GM21381 (cell line): ENCODE data around the gene BAG2.

Experiments used
- ATAC-seq: cut with Tn5 transposase; IDR thresholded peaks from one replicate; pipeline ENCODE4 v1.9.1; 2021; ENCODE audit warnings: mild to moderate bottlenecking, moderate library complexity; ENCODE audit not compliant: unreplicated experiment

The BAG2 gene

DNA sequence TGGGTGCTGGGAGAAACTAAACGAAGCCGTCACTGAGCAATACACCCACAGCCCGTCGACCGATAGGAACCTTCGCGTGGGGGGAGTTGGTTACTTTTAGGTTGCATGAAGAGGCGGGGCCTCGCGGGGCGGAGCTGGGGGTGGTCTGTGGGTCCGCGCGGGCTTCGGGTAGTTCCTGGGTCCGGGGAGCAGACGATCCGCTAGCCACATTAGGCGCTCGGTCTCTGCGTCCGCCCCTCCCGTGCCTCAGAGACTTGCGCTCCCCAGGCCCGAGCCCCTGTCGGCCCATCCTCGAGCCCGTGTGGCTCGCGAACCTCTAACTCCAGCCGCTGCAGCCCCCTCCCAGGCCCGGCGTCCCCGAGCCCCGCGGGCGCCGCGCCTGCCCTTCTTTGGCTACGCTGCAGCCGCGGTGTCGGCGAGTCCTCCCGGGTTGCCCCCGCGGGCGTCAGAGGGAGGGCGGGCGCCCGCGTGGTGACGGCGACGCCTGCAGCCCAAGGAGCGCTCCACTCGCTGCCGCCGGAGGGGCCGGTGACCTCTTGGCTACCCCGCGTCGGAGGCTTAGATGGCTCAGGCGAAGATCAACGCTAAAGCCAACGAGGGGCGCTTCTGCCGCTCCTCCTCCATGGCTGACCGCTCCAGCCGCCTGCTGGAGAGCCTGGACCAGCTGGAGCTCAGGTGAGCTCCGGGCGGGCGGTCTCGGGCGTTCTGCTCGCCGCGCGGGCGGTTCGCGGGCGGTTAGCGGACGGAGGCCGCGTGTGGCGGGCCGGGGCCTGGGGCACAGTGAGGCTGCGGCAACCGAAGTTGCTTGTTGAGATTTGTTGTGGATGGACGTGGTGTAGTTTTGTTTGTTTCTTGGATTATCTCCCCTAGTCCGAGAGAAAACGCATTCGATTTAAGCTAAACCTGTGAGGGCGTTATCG is at the start of gene BAG2:
BAG2 (plus strand) TSS at position 191 of the 920 bp plus-strand sequence; CDS start at position 563, 372 bp downstream.
- ATAC-seq, result peak; percentile 86

DNA sequence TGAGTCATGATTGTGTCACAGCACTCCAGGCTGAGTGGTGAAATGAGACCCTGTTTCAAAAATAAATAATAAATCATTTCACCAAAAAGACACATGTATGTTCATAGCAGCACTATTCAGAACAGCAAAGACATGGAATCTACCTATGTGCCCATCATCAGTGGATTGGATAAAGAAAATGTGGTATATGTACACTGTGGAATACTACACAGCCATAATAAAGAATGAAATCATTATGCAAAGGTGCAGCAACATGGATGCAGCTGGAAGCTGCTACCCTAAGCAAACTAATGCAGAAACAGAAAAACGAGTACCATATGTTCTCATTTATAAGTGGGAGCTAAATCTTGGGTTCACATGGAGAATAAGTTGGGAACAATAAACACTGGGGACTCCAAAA is 49.0 kb upstream of the BAG2 start:
- no peak for ATAC-seq

DNA sequence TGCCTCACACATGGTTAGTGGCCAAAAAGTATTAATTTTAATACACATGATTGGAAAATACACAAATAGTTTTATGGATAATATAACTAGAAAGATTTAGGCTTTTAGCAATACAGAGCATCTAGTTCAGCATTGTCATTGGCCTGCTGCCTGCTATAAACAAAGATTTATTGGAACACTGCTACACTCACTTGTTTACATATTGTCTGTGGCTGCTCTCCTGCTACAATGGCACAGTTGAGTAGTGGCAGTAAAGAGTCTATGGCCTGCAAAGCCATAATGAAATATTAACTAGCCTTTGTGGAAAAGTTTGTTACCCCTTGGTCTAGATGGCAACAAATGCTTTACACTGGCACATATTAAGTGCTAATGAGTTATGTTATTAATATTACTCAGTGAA is 44.4 kb upstream of the BAG2 start:
- ATAC-seq, result no peak

DNA sequence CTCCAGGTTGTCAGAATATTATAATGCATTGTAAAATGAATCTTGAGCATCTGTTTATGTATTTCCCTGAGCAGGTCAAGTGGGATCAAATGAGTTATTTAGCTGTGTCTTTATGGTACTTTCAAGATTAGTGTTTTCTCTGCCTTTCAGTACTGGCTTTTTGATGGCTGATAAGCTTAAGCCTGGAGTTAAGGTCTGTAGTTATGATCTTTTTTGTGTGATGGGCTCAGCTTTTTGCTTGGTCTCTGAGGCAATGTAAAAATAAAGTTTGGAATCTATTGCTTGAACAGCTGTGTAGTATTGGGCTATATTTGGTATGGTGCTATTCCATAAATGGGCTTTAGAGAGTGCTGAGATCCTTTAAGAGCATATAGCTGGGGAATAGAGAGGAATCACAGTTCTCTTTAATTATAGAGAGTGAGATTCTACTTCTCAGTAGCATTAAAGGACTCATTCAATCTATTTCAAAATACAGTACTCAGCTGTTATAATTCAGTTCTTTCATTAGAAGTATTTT is 41.4 kb upstream of the BAG2 start:
- no peak for ATAC-seq

DNA sequence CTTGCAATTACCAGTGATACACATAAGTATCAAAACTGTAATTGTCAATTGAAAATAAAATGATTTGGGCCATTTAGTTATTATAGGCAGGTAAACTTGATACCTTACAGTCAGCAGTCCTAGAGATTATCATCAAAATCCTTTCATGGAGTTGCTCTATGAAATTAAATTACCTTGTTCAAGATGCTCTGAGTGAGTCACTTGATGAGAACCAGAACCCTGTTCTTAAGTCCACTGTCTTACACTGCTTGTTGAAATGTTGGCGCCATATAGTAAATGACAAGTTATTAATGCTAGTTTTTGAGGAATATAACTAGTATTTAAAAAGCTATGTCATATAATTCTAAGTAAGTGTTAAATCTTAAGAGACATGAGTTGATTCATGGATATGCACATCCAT is 37.2 kb upstream of the BAG2 start:
- no peak for ATAC-seq

DNA sequence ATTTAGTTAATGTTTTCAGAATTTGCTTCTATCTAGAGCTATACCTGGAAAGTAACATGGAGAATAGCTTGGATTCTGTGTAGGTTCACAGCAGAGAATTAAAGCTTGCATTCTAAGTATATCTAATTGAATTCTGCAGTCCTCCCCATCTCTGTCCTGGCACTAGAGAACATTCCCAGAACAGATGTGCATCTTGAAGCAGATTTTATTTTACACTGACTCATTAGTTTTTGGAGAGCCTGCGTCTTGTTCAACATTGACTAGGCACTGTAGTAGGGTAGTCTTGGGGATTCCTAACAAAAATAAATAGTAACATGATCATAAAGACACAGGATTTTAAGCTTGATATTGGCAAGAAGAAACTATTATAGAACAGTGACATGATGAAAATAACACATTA is 36.2 kb upstream of the BAG2 start:
- no peak for ATAC-seq

DNA sequence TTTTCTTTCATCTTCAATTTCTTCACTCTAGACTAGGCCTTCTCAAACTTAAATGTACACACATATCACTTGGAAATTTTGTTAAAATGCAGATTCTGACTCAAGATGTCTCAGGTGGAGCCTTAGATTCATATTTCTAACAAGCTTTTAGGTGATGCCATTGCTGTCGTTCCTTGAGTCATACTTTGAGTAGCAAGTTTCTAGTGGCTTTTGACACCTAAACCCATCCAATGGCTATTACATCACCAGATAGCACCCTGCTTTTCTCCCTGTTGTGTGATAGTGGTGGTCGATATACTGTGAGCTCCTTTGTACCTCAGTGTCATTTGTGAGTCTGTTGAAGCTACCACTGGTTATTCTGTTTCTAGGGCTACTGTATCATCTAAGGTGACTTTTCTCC is 34.8 kb upstream of the BAG2 start:
- ATAC-seq, result no peak

DNA sequence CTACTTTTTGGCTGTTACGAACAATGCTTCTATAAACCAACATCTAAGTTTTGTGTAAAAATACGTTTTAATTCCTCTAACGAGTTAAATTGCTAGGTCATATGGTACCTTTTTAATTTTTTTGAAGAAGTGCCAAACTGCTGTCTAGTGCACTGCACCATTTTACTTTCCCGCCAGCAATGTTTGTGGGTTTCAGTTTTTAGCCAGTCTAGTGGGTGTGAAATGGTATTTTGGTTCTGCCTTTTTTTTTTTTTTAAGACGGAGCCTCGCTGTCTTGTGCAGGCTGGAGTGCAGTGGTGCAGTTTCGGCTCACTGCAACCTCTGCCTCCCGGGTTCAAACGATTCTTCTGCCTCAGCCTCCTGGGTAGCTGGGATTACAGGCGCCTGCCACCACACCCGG is 34.1 kb upstream of the BAG2 start:
- no peak for ATAC-seq

DNA sequence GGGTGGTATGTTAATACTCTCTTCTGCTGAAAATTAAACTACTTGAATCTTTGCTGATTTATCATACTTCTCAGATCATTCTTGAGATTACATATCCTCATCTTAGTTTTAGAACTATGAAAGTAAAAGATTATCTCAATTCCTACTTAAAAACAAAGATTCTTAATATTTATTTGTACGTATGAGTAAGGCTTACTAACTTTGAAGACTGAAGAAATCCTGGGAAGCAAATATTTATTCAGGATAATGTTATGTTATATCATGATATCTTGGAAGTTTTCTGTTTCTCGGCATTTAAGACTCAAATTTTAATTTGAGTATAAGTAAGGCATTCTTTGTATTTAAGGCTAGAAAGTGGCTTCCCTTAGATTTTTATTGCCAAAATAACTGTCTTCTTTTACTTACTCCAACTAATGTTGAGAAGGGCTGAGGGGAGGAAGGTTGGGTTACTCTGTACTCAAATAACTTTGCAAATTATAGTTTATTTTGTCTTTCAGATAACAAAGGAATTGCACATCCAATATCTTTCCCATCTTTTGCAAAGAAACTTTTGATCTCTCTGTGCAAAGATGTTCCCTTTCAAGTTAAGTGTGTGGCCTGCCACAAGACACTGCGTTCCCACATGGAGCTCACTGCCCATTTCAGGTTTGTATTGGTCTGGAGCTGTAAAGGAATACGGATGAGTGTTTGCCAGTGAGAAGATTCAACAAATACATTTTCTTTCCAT is 30.5 kb upstream of the BAG2 start:
- ATAC-seq, result no peak

DNA sequence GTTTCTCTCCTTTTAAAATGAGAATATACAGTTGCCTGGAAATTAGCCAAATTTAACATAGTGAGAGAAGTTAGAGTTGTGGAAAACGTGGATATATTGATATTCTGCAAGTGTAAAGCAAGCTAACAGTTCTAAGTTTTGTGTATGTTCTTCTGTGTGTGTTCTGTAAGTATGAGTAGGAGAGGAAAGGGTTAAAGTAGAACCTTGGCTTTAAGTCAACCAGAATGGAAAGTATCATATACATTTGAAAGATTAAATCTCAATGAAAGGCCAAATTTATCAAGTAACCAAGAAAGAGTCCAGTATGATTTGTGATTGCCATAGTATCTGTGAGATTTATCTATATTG is 30.0 kb upstream of the BAG2 start:
- no peak for ATAC-seq

DNA sequence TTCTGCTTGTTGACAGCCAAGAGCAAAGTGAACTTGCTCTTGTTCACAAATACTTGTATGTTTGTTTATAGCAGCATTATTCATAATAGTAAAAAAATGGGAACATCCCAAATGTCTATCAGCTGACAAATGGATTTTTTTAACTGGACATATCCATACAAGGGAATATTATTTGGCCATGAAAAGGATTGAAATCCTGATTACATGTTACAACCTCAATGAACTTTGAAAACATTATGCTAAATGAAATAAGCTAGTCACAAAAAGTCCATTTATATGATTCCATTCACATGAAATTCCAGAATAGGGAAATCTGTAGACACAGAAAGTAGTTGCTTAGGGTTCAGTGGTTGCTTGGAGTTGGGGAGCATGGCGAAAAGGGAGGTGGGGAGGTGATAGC is 28.4 kb upstream of the BAG2 start:
- ATAC-seq, result no peak

DNA sequence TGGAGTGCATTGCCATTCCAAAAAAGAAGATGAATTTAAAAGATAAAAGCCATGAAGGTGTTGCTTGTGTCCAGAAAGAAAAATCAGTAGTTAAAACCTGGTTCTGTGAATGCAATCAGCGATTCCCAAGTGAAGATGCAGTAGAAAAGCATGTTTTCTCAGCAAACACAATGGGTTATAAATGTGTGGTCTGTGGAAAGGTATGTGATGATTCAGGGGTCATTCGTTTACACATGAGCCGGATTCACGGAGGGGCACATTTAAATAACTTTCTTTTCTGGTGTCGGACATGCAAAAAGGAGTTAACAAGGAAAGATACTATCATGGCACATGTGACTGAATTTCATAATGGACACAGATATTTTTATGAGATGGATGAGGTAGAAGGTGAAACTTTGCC is 24.7 kb upstream of the BAG2 start:
- no peak for ATAC-seq

DNA sequence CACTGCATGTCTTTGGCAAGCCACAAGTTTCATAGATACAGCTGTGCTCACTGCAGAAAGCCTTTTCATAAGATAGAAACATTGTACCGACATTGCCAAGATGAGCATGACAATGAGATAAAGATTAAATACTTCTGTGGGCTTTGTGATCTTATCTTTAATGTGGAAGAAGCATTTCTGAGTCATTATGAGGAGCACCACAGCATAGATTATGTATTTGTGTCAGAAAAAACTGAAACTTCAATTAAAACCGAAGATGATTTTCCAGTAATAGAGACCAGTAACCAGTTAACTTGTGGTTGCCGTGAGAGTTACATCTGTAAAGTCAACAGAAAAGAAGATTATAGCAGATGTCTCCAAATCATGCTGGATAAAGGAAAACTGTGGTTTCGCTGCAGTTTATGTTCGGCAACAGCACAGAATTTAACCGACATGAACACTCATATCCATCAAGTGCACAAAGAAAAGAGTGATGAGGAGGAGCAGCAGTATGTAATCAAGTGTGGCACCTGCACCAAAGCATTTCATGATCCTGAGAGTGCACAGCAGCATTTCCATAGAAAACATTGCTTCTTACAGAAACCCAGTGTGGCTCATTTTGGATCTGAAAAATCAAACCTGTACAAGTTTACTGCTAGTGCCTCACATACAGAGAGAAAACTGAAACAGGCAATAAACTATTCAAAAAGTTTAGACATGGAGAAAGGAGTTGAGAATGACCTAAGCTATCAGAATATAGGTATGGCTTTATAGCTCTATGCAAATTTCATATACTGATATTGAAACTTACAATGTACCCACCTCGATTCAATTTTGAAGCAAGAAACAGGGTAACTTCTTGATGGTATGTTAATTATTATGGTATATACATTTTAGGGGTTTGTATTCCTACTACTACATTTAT is 23.9 kb upstream of the BAG2 start:
- ATAC-seq, result no peak

DNA sequence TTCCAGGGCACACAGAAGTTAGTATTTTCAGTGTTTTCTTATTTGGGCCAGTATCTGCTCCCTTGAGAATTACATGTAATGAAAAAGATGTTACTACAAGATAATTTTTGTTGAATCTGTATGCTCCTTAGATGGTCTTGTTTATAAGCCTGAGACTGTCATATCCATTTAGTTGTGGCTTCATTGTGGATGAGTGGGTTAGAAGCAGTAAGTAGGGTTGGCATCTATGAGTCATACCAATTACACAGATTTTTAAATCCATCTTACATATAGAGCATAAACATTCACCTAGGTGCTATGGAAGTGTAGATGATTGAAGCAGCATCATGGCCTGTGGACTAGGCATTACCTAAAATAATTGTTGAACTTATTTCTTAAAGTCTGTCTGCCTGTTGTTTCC is 13.5 kb upstream of the BAG2 start:
- ATAC-seq, result no peak

DNA sequence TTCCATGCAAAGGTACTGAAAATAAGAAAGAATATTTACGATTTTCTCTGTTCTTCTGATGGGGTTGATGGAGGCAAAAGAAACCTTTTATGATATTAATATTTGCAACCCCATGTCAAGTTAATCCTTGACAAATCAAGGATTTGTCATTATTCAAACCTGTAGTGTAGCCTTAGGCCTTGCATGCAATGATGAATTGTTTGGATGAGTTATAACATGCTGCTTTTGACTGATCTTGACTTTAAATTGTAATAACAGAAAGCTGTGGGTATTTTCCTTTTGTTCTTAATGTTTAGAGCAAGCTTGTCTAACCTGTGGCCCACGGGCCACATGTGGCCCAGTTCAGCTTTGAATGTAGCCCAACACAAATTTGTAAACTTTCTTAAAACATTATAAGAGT is 13.0 kb upstream of the BAG2 start:
- ATAC-seq, result no peak

DNA sequence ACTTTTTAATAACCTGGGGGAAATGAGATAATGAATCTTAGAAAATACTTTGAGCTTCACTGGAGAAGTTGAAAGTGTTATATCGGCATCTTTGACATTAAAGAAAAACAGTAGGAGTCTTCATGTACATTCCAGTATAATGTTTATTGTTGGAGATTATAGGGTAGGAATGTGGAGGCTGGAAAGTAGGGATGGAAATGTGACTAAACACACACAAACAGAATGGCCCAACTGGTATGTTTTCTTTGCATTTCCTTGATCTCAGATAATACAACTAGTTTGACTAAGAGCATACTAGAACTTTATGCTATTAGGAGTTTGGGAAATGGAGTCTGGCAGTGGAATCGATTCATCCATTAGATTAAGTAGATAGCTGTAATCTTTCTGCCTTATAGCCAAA is 10.1 kb upstream of the BAG2 start:
- no peak for ATAC-seq

DNA sequence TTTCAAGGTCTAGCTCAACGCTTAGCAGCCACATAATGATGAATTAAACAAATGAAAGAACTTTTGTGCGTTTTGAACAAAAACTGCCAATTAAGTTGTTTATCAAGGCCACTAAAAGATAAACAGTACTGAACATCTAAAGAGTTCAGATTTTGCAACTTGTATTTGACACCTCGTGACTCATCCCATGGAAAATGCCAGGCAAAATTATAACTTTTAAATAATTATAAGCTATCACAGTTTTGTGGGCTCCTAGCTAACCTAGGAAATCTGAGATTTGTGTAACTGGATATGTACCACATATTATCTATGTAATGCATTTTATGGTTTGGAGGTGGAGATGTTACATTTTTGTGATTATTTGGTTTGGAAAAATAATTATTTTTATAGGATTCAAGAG is 9.6 kb upstream of the BAG2 start:
- no peak for ATAC-seq

DNA sequence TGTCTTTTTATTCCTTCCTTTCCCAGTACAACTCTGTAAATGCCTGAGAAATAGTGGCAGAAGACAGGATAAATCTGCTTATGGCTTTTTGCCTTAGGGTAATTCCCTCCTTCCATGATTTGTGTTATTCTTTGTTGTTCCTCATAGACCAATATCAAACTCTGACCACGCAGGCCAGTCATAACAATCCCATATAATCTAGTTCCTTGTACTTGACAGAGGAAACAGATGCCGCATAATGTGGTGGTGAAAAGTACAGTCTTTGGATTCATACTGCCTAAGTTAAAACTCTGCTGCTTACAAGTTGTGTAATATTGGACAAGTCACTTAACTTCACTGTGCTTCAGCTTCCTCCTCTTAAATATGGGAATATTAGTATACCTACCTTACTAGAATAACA is 8.2 kb upstream of the BAG2 start:
- no peak for ATAC-seq

DNA sequence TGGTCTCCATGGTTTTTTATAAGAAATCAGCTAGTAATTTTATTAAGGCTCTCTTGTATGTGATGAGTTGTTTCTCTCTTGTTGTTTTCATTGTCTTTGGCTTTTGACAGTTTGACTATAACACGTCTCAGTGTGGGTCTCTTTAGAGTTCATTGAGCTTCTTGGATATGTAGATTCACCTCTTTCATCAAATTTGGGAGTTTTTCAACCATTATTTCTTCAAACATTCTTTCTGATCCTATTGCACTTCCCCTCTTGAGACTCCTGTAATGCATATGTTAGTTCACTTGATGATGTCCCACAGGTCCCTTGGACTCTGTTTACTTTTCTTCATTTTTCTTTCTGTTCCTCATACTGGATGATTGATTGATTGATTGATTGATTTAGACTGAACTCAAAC is 7.0 kb upstream of the BAG2 start:
- no peak for ATAC-seq

DNA sequence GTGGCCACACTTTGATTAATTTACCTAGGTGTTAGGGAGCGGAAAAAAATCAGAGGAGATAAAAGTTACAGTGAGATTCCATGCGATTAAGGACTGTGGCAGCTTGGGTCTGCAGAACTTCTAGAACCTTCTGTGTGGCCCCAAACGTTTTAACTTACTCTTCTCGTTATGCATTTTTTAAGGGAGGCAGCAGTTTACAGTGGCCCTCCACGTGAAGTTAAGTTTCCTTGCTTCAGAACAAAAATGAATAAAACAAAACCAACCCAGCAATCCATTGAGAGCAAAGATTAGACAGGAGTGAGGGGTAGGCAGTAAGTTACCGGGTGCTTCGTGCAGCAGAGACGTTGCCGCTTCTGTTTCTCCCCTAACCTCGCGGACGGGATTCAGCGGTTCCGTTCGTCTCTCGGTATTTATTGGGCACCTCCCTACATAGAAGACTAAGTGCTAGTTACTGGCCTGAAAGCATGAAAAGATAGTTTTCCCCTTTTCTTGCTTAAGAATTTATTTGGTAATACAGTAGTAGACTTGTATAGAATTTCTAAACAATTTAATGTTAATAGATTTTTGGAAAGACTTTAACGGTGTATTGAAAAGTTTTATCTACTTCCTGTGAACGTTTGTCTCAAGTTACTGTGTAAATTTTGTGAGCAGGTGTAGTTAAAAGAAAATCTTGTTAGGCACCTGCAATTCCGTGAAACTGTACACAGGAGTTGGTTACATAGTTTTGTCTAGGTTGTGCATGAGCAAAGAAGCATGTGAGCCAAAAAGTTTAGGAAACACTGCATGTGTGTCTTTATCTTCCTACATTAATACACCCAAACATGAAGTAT is 1.1 kb downstream of the BAG2 start:
- no peak for ATAC-seq
